HEK293T (cell line): Measurements from ENCODE around the gene CDH4.

Source experiments
- BHLHE40 ChIP-seq: fragments of 450-650 bp; IDR thresholded peaks from 2 replicates; pipeline ENCODE4 v1.6.1; 2016; ENCODE audit warnings: mild to moderate bottlenecking, moderate library complexity, borderline replicate concordance
- ELF4 ChIP-seq: fragments of 450-650 bp; IDR thresholded peaks from 2 replicates; pipeline ENCODE4 v1.6.1; 2017; ENCODE audit warnings: antibody characterized with exemption
- FOXM1 ChIP-seq: fragments of 450-650 bp; IDR thresholded peaks from 2 replicates; pipeline ENCODE4 v1.6.1; 2017; ENCODE audit warnings: mild to moderate bottlenecking, borderline replicate concordance
- NFRKB ChIP-seq: fragments of 450-650 bp; IDR thresholded peaks from 2 replicates; pipeline ENCODE4 v1.6.1; 2016; ENCODE audit warnings: mild to moderate bottlenecking, moderate library complexity
- SP1 ChIP-seq: fragments of 450-650 bp; IDR thresholded peaks from 2 replicates; pipeline ENCODE4 v1.6.1; 2017
- SUZ12 ChIP-seq: fragments of 450-650 bp; IDR thresholded peaks from 2 replicates; pipeline ENCODE4 v1.6.1; 2016; ENCODE audit warnings: mild to moderate bottlenecking
- ZNF384 ChIP-seq: fragments of 450-650 bp; IDR thresholded peaks from 2 replicates; pipeline ENCODE4 v1.6.1; 2016
- TF ChIP-seq, protein P1 (sequence below): fragments of 450-650 bp; IDR thresholded peaks from 2 replicates; pipeline ENCODE4 v1.6.1; 2016

DNA sequence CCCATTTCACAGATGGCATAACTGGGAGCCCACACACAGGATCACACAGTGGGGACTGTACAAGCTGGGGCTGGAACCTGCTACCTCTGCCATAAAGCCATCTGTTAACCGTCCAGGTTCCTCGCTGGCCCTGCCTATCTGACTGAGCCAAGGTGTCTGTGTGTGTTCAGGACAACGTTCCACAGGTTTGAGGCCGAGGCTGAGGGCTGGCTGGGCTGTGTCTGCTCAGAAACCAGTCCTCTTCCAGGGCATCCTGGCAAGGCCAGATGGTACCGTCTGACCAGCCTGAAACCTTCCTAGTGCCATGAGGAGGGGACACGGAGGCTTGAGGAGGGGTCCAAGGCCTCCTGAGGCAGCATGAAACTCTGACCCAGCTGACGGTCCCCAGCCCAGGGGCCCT, 663.0 kb downstream of the CDH4 start:
- TF ChIP-seq, protein P1, sequence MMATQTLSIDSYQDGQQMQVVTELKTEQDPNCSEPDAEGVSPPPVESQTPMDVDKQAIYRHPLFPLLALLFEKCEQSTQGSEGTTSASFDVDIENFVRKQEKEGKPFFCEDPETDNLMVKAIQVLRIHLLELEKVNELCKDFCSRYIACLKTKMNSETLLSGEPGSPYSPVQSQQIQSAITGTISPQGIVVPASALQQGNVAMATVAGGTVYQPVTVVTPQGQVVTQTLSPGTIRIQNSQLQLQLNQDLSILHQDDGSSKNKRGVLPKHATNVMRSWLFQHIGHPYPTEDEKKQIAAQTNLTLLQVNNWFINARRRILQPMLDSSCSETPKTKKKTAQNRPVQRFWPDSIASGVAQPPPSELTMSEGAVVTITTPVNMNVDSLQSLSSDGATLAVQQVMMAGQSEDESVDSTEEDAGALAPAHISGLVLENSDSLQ = no peak
- no peak for TF ChIP-seq BHLHE40
- no peak for TF ChIP-seq SP1
- TF ChIP-seq ZNF384 = no peak
- TF ChIP-seq SUZ12 = no peak
- no peak for TF ChIP-seq ELF4
- no peak for TF ChIP-seq NFRKB
- TF ChIP-seq FOXM1 = no peak
